Mesothelial cell of epicardium (in vitro differentiated cells): ENCODE data around the gene RPL31. TPM values are rescaled to one million over a fixed set of nuclear protein-coding genes. Genes with fewer than 3 reads are reported as not detected.

Source experiments
- DNase-seq, 2 experiments: peaks; one replicate each; pipeline ENCODE4 v3.0.0; 2021; ENCODE audit warnings: low spot score in 2 of 2; ENCODE audit not compliant: unreplicated experiment in 2 of 2
- H3K27ac Mint-ChIP-seq: 2 replicates; pipeline ENCODE4 v1.8.0; 2021; ENCODE audit warnings: mixed read lengths
- H3K27me3 Mint-ChIP-seq: 2 replicates; pipeline ENCODE4 v1.8.0; 2021; ENCODE audit warnings: low read depth, mixed read lengths
- H3K36me3 Mint-ChIP-seq: 2 replicates; pipeline ENCODE4 v1.8.0; 2021; ENCODE audit warnings: mixed read lengths
- H3K4me1 Mint-ChIP-seq: 2 replicates; pipeline ENCODE4 v1.8.0; 2021; ENCODE audit warnings: mixed read lengths
- H3K4me3 Mint-ChIP-seq: 2 replicates; pipeline ENCODE4 v1.8.0; 2021; ENCODE audit warnings: mild to moderate bottlenecking, moderate library complexity, mixed read lengths
- H3K9me3 Mint-ChIP-seq: 2 replicates; pipeline ENCODE4 v1.8.0; 2021; ENCODE audit warnings: mixed read lengths
- CTCF ChIP-seq: fragments of 200-600 bp; sonication (generic); IDR thresholded peaks from one replicate; pipeline ENCODE4 v1.5.0; 2021; ENCODE audit warnings: antibody characterized with exemption; ENCODE audit not compliant: unreplicated experiment
- total RNA-seq: library from RNA; stranded (reverse); gene quantifications from 3 replicates; pipeline ENCODE4 v1.2.1, GENCODE V29; 2021

RPL31 gene
- total RNA-seq, 1 donor from 2014 or later: 1,845 TPM

- Mint-ChIP-seq H3K27me3 (no peaks in the 10 kb centered on the region), H3K4me3 (no peak overlapping the region), H3K36me3 (no peaks in the 10 kb centered on the region), H3K27ac (no peak overlapping the region), H3K9me3 (no peaks in the 10 kb centered on the region), H3K4me1 (no peaks in the 10 kb centered on the region)
- TF ChIP-seq CTCF: no peak
- DNase-seq: no peak
These were observed 26.6 kb upstream of the RPL31 start for GRCh38 chr2:100975521-100975785.

- Mint-ChIP-seq H3K4me1 (no peaks in the 10 kb centered on the region), H3K27me3 (no peaks in the 10 kb centered on the region), H3K27ac (no peak overlapping the region), H3K36me3 (no peaks in the 10 kb centered on the region), H3K9me3 (no peaks in the 10 kb centered on the region), H3K4me3 (no peak overlapping the region)
- no peak for TF ChIP-seq CTCF
- no peak for DNase-seq
These were observed 26.0 kb upstream of the RPL31 start for GRCh38 chr2:100976061-100976460.

- H3K4me3 Mint-ChIP-seq: no peak overlapping the region
- no peak for DNase-seq
- no peaks in the 10 kb centered on the region for H3K4me1 Mint-ChIP-seq
- H3K9me3 Mint-ChIP-seq: no peaks in the 10 kb centered on the region
- TF ChIP-seq CTCF: no peak
- H3K27ac Mint-ChIP-seq: no peak overlapping the region
- H3K36me3 Mint-ChIP-seq: no peaks in the 10 kb centered on the region
- H3K27me3 Mint-ChIP-seq: no peaks in the 10 kb centered on the region
These were observed 25.3 kb upstream of the RPL31 start for GRCh38 chr2:100976645-100977391.

GRCh38 chr2:100977511-100977910 lies 24.6 kb upstream of the RPL31 start:
- H3K27ac Mint-ChIP-seq: no peak overlapping the region
- no peak for DNase-seq
- TF ChIP-seq CTCF: no peak
- H3K27me3 Mint-ChIP-seq: no peaks in the 10 kb centered on the region
- H3K9me3 Mint-ChIP-seq: no peaks in the 10 kb centered on the region
- no peak overlapping the region for H3K4me3 Mint-ChIP-seq
- no peaks in the 10 kb centered on the region for H3K36me3 Mint-ChIP-seq
- no peaks in the 10 kb centered on the region for H3K4me1 Mint-ChIP-seq

GRCh38 chr2:100978582-100979191 lies 23.4 kb upstream of the RPL31 start:
- no peak for TF ChIP-seq CTCF
- H3K4me1 Mint-ChIP-seq: no peaks in the 10 kb centered on the region
- H3K36me3 Mint-ChIP-seq: no peaks in the 10 kb centered on the region
- H3K4me3 Mint-ChIP-seq: no peak overlapping the region
- no peak overlapping the region for H3K27ac Mint-ChIP-seq
- no peak for DNase-seq
- H3K9me3 Mint-ChIP-seq: no peaks in the 10 kb centered on the region
- no peaks in the 10 kb centered on the region for H3K27me3 Mint-ChIP-seq
